Upper lobe of right lung (tissue), 1 donor: Measurements from ENCODE around the gene SCAMP3. TPM values are rescaled to one million over a fixed set of nuclear protein-coding genes. Genes with fewer than 3 reads are reported as not detected.
A peak's percentile ranks its signal among the peaks of the same experiment; 100 is the strongest.

Experiments used
- ATAC-seq: fragments of 200-7000 bp; cut with Tn5 transposase; one replicate; pipeline ENCODE4 v1.9.1; 2020; ENCODE audit warnings: mild to moderate bottlenecking, moderate library complexity
- DNase-seq: peaks from one replicate; pipeline ENCODE4 v3.0.0-alpha.2; 2020
- H3K27ac ChIP-seq: fragments of 200-600 bp; one replicate; pipeline ENCODE4 v1.8.0; 2022
- H3K27me3 ChIP-seq: fragments of 200-600 bp; one replicate; pipeline ENCODE4 v1.8.0; 2022; ENCODE audit warnings: mild to moderate bottlenecking
- H3K36me3 ChIP-seq: fragments of 200-600 bp; one replicate; pipeline ENCODE4 v1.8.0; 2022
- H3K4me1 ChIP-seq: fragments of 200-600 bp; one replicate; pipeline ENCODE4 v1.8.0; 2022
- H3K4me3 ChIP-seq: fragments of 200-600 bp; one replicate; pipeline ENCODE4 v1.8.0; 2022; ENCODE audit warnings: mild to moderate bottlenecking
- H3K9me3 ChIP-seq: fragments of 200-600 bp; one replicate; pipeline ENCODE4 v1.8.0; 2022
- CTCF ChIP-seq: fragments of 200-600 bp; IDR thresholded peaks from one replicate; pipeline ENCODE4 v1.8.0; 2022; ENCODE audit warnings: antibody characterized with exemption
- intact Hi-C: fragments of 100-400 bp; cut with DNase I; formaldehyde crosslinking; loops from one replicate; pipeline ENCODE4 v1.11.0; 2022
- total RNA-seq: library from RNA; stranded (reverse); fragmentation: NEBNext Ultra II Directional; extraction: Animal tissue kit (Norgen Biotek cat#: 25700); gene quantifications from one replicate; pipeline ENCODE4 v1.2.1, GENCODE V29; 2021
- donor health status: DM: no; HTN: yes; CAD: no; lungs with severe emphysema.

SCAMP3 gene
- total RNA-seq, 1 donor from 2014 or later, result 70.9 TPM

- H3K27me3 ChIP-seq, result no peaks in the 10 kb centered on the region
- H3K27ac ChIP-seq, result no peak overlapping the region
- ATAC-seq (no peak), DNase-seq (no peak)
- intact Hi-C loops, result no loop called here
- no peak overlapping the region for H3K4me3 ChIP-seq
- no peaks in the 10 kb centered on the region for H3K9me3 ChIP-seq
- peaks cover 77% of the 10 kb centered on the region for H3K36me3 ChIP-seq
- TF ChIP-seq CTCF, result no peak
- peaks cover 12% of the 10 kb centered on the region for H3K4me1 ChIP-seq
Observed at GRCh38 chr1:155263067-155263466, 907 bp upstream of the SCAMP3 start.

- DNase-seq (no peak), ATAC-seq (peak; percentile 1)
- no peak for TF ChIP-seq CTCF
- H3K4me3 ChIP-seq, result peak overlapping the region; percentile 97
- peaks cover 74% of the 10 kb centered on the region for H3K36me3 ChIP-seq
- peak overlapping the region; percentile 89 for H3K27ac ChIP-seq
- peaks cover 12% of the 10 kb centered on the region for H3K4me1 ChIP-seq
- no peaks in the 10 kb centered on the region for H3K9me3 ChIP-seq
- H3K27me3 ChIP-seq, result no peaks in the 10 kb centered on the region
- intact Hi-C loops, result no loop called here
Observed at GRCh38 chr1:155261493-155261851, 688 bp downstream of the SCAMP3 start.

- no peak for TF ChIP-seq CTCF
- intact Hi-C loops, result no loop called here
- Histone ChIP-seq H3K4me1 (peaks cover 22% of the 10 kb centered on the region), H3K9me3 (no peaks in the 10 kb centered on the region), H3K36me3 (peaks cover 62% of the 10 kb centered on the region), H3K4me3 (no peak overlapping the region), H3K27me3 (no peaks in the 10 kb centered on the region), H3K27ac (no peak overlapping the region)
- DNase-seq (no peak), ATAC-seq (no peak)
Observed at GRCh38 chr1:155260276-155260675, 1.9 kb downstream of the SCAMP3 start.

GRCh38 chr1:155256058-155256852, 5.9 kb downstream of the SCAMP3 start:
- no peaks in the 10 kb centered on the region for H3K9me3 ChIP-seq
- H3K36me3 ChIP-seq, result peaks cover 36% of the 10 kb centered on the region
- H3K4me1 ChIP-seq, result peaks cover 26% of the 10 kb centered on the region
- peak; percentile 0 for ATAC-seq
- intact Hi-C loops, result loop anchor here (10.0 kb wide), 1 partner anchor 69 kb away; the partner anchor contains the start of gene RUSC1
- no peaks in the 10 kb centered on the region for H3K27me3 ChIP-seq
- H3K4me3 ChIP-seq, result peak overlapping the region; percentile 86
- no peak for TF ChIP-seq CTCF
- DNase-seq, result no peak
- peak overlapping the region; percentile 95 for H3K27ac ChIP-seq

GRCh38 chr1:155255243-155256007, 6.7 kb downstream of the SCAMP3 start, which contains the start of gene ENTREP3:
TSS of gene ENTREP3 (minus strand) at chr1:155255483. CDS start at chr1:155254877, 606 bp downstream.
- H3K27ac ChIP-seq, result peak within 1 kb of the TSS; percentile 95
- ATAC-seq (peak; percentile 90), DNase-seq (peak; percentile 94)
- intact Hi-C loops, result loop anchor here (10.0 kb wide), 1 partner anchor 69 kb away; the partner anchor contains the start of gene RUSC1
- H3K4me1 ChIP-seq, result peaks cover 23% of the 10 kb centered on the region
- H3K36me3 ChIP-seq, result peaks cover 34% of the 10 kb centered on the region
- no peak for TF ChIP-seq CTCF
- no peaks in the 10 kb centered on the region for H3K27me3 ChIP-seq
- peak within 1 kb of the TSS; percentile 86 for H3K4me3 ChIP-seq
- no peaks in the 10 kb centered on the region for H3K9me3 ChIP-seq
